D341Med (cell line): ENCODE measurements around the gene FAM149A.

Experiments used
- DNase-seq: peaks from one replicate; pipeline ENCODE4 v3.0.0; 2012; ENCODE audit warnings: low spot score

FAM149A gene

DNA sequence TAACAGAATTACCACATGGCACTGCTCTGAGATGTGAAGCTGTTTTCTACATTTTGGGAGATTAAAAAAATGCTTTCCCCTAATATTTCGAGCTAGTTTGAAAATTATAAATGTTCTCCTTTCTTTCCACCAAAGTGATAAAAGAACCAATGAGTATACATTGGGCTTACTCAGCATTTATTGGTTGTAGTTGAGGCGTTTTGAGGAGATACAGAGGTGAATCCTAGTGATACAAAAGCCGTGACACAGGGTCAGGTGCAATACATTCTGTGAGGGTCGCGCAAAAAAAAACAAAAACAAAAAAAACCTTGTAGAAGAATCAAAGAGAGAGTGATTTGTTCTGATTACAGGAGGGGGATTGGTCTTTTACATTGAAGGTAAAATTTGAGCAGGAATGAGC, 54.5 kb downstream of the FAM149A start:
- DNase-seq: no peak

DNA sequence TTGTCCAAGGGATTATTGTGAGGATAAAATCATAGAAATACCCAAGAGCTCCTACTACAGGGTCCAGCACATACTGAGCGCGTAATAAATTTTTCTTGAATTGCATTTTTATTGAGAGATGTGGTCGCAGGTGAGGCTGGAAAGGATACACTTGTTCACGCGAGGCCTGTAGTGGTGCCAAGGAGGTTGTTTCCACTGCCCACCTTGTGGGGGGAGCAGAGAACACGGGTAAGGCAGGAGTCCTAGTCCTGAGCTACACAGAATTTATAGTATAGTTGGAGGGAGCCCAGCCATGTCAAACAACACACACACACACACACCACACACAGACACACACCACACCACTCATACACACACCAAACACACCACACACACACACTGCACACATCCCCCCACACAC, 55.1 kb downstream of the FAM149A start:
- no peak for DNase-seq

DNA sequence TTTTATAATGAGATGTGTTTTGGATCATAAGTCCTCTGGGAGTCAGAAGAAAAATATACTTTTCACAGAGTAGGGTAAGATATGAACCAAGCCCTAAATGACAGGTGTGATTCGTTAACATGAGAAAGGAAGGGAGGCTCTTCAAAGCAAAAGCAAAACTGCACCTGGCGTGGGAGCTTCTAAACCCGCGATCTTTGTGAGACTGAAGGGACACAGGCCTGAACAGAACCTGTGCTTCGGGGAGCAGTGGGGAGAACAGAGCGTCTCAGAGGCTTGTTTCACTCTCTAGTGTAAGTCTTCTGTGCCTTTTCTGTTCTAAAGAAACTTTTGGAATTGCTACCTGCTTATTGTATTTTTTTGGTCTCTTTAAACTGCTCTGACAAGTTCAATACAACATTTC, 56.6 kb downstream of the FAM149A start:
- DNase-seq: no peak

GRCh38 chr4:186166852-186167512, 62.5 kb downstream of the FAM149A start:
- DNase-seq: no peak

DNA sequence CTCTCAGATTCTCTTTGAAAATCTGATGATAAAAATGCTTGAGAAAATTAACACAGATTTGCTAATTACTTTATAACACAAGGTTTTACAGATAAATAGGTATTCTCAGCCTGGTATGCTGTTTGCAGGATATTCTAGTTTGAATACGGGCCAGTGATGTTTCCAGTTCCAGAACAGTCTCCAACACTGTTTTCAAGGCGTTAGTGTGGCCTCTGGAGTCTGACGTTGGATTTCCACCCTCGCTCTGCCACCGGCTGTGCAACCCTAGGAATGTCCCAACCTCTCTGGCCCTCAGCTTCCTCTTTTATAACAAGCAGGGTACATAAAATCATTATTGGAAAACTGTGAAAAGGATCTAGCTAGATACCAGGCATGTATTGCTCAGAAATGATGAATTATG, 63.1 kb downstream of the FAM149A start:
- DNase-seq: no peak

DNA sequence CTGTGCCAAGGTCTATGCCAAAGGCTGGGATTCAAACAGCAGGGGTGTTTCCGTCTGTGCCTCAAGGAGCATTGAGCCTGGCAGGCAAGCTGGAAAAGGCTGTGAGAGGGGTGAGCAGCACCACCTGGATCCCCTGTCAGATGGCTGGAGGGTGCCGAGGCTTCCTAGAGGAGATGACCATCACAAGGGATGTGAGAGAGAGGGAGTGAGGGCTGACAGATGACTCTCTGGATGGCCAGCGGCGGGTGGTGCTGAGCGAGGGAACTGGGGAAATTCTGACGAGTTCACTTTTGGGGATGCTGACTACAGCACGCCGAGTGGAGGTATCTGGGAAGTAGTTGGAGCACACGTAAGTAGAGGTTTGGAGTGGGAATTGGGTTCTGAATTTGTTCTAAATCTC, 64.2 kb downstream of the FAM149A start:
- DNase-seq: no peak

GRCh38 chr4:186169333-186169944, 64.9 kb downstream of the FAM149A start:
- no peak for DNase-seq

DNA sequence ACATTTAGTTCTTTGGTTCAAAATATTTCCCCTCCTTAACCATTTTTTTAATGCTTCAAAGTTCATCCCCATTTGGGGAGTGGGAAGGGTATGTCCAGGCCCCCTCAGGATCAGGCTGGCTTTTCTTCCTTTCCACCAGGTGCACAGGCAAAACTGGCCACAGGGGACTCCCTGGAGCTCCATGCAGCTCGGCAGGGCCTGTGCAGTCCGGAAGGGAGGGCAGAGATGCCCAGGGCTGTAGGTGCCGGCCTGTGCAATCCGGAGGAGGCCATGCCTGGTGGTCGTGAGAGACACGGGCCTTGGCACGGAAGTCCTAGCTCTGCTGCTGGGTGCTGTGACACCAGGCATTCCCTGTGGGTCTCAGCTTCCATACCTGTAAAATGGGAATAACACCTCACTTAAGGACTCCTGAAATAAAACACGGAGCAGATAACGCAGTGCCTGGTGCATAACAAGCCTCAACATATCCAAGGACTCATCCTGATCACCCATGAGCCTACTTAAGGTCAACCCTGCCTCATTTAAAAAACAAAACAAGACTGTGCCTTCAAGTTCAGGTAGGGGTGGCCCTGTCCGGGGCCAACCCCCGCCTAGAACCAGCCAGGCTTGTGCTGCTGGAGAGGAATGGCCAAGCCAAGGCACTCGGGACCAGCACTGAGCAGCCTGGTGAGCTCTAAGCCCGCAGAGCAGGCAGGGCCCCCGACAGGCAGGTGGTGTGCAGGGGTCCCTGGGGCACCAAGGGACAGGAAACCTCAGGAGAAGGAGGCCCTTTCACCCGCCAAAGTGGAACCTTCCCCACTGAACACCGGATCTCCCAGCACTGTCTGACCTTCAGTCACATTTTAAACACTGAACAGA, 65.7 kb downstream of the FAM149A start:
- DNase-seq: no peak

DNA sequence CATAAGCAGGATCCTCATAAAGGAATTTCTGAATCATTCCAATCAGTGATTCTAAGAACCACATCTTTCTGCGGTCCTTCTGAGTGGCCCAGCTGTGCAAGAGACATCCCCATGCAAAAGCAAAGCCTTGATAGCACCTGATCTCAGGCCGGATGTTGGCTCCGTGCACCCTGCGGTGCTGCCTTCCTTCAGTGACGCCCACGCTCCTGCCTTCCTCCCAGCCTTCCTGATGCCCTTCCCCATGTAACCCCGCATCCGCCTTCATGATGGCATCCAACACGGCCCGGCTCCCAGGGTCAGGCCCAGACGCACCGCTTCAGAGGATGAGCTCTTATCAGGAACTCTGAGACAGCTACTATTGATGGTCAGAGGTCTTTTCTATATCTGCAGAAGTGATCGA, 66.5 kb downstream of the FAM149A start:
- DNase-seq: no peak

GRCh38 chr4:186172546-186172945, 68.0 kb downstream of the FAM149A start:
- DNase-seq: no peak

- DNase-seq: no peak
Measured at GRCh38 chr4:186188107-186188506, 83.6 kb downstream of the FAM149A start.

DNA sequence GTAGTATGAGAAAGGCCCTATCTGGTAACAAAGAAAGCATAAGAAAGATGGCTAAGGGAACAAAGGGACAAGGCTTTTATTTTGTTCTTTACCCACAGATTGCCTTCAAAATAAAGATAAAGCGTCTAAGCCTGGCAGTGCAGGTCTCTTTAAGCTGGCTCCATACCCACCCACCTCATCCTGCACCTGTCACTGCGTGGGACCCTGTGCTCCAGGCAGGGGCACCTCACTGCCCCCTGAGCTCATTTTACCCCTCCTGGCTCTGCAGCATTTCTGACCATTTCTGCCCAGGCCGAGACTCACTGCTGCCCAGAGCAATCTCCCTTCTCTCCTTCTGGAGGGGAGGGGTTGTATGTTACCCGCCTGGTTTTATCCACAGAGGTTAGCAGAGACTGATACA, 85.2 kb downstream of the FAM149A start:
- no peak for DNase-seq

GRCh38 chr4:186190581-186191199, 86.2 kb downstream of the FAM149A start:
- peak; percentile 84 for DNase-seq

DNA sequence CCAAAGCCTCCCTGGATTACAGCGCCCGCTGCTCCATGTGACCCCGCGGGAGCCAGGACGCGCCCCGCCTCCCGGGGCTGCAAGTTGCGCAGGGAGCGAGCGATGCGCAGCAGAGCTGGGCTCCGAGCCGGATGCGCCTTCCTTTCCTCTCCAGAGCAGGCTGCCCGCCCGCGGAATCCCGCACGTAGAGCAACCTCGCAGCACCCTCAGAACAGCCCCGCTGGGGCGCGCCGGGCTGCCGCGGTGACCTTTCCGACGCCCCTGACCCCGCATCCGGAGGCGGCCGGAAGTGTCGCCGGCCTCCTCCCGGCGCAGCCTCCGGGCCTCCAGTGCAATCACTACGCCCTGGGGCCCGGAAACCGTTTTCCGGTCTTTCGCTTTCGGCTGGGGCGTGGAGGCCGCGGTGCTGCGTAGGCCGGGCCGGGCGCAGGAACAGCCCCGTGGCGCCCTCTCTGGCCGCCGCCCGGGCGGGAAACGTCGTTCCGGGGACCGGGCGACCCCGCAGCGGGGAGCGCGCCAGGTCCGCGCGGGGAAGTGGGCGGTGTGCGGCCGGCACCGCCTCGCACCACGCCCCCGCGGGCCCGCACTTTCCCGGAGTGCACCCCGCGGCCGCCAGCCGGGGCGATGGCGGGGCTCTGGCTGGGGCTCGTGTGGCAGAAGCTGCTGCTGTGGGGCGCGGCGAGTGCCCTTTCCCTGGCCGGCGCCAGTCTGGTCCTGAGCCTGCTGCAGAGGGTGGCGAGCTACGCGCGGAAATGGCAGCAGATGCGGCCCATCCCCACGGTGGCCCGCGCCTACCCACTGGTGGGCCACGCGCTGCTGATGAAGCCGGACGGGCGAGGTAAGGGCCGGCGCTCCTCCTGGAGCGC, 86.9 kb downstream of the FAM149A start, which contains the start of gene CYP4V2:
TSS of gene CYP4V2 (plus strand) at position 368 of the 866 bp plus-strand sequence. CDS start at position 625, 257 bp downstream.
- peak; percentile 90 for DNase-seq

DNA sequence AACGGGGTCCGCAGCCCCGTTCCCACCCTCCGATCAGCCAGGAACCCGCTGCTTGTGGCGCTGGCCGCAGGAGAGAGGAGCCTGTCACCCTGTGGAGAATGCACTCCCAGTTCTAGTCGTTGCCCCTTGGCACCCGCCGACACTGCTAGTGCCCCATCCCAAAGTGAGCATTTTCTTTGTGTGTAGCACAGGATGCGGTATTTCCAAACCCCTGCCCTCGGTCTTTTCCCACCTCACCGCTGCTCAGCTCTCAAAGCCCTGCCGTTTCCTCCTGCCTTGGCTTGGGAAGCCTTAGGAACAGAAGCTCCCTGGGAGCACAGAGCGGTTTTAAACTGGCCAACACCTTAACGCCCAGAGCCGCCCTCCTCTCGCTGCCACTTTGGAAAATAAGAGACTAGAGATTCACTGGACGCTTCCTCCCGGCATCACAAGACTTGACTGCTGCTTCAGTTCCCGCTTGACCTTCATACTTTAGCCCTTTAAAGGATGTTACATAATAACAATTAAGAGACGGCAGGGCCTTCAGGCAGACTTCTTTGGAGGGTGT, 87.6 kb downstream of the FAM149A start:
- no peak for DNase-seq

- no peak for DNase-seq
Measured at GRCh38 chr4:186193851-186194250, 89.3 kb downstream of the FAM149A start.

DNA sequence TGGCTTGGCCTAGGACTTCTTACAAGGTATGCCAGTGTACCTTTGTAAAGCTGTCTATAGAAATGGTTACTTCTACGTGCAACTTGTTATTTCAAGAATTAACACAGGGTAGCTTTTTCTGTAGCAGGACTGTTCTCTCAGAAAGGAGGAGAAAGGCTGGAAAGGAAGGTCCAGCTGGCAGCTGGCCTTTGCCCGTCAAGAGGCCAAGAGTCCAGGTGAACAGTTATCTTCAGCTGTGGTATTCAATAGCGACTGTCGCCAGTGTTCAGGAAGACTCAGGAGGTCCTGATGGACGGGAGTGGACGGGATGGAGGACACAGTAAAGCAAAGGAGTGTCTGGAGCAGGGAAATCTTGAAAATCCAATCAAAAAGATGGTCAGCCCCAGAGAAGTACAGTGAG, 91.6 kb downstream of the FAM149A start:
- DNase-seq: no peak

DNA sequence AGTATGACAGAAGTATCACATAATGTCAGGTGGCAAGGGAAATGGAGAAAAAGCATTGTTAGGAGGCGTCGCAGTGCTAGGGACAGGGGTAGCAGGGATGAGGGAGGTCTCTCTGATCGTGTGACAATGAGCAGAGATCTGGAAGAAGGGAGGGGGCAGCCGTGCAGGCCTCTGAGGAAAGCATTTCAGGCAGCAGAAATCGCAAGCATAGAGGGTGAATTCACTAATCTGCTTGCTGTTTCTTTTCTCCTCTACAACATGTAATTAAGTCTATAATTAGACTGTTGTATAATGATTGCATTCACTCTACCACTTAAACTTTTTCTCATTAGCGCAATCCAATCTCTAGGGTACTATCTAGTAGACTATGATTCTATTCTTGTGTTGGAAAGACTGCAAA, 96.0 kb downstream of the FAM149A start:
- DNase-seq: peak; percentile 53

DNA sequence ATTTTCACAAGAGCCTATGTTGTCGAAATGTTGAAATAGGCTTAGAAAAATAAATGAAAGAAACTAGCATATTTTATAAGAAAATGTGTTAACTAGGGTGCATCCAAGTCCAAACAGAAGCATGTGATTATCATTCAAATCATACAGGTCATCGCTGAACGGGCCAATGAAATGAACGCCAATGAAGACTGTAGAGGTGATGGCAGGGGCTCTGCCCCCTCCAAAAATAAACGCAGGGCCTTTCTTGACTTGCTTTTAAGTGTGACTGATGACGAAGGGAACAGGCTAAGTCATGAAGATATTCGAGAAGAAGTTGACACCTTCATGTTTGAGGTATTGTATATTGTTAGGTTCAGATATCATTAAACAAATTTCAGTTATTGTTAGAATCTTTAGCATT, 96.5 kb downstream of the FAM149A start:
- DNase-seq: no peak

GRCh38 chr4:186201535-186202230, 97.2 kb downstream of the FAM149A start:
- peak; percentile 62 for DNase-seq
